GM23338 (cell line): ENCODE measurements around the gene ZNF224. TPM values are rescaled to one million over a fixed set of nuclear protein-coding genes. Genes with fewer than 3 reads are reported as not detected.

Source experiments
- ATAC-seq: fragments of 200-7000 bp; cut with Tn5 transposase; 3 replicates; pipeline ENCODE4 v1.9.1; 2020
- DNase-seq: peaks from one replicate; pipeline ENCODE4 v3.0.0-alpha.2; 2015; ENCODE audit warnings: low spot score
- H2AFZ ChIP-seq: fragments of 200-600 bp; sonication (generic); 2 replicates; pipeline ENCODE4 v1.8.0; 2016; ENCODE audit warnings: antibody characterized with exemption, mild to moderate bottlenecking, moderate library complexity
- H3F3A ChIP-seq: fragments of 200-600 bp; sonication (generic); replicated peaks from 2 replicates; pipeline ENCODE4 v1.8.0; 2017; ENCODE audit warnings: antibody characterized with exemption, mixed run types, low read depth
- H3K27ac ChIP-seq: fragments of 200-600 bp; sonication (generic); 2 replicates; pipeline ENCODE4 v1.6.1; 2016; ENCODE audit warnings: low read depth
- H3K27me3 ChIP-seq: fragments of 200-600 bp; sonication (generic); 2 replicates; pipeline ENCODE4 v1.8.0; 2016; ENCODE audit warnings: mild to moderate bottlenecking, mixed run types, moderate library complexity; ENCODE audit not compliant: insufficient read depth
- H3K36me3 ChIP-seq: fragments of 200-600 bp; sonication (generic); 2 replicates; pipeline ENCODE4 v1.8.0; 2016; ENCODE audit warnings: mild to moderate bottlenecking; ENCODE audit not compliant: insufficient read depth
- H3K4me1 ChIP-seq: fragments of 200-600 bp; sonication (generic); 2 replicates; pipeline ENCODE4 v1.8.0; 2016; ENCODE audit warnings: mild to moderate bottlenecking, moderate library complexity; ENCODE audit not compliant: insufficient read depth
- H3K4me2 ChIP-seq: fragments of 200-600 bp; sonication (generic); 2 replicates; pipeline ENCODE4 v1.7.1; 2017; ENCODE audit warnings: mixed run types
- H3K4me3 ChIP-seq: fragments of 200-600 bp; sonication (generic); 2 replicates; pipeline ENCODE4 v1.6.1; 2016; ENCODE audit warnings: mixed run types
- H3K79me2 ChIP-seq: fragments of 200-600 bp; sonication (generic); replicated peaks from 2 replicates; pipeline ENCODE4 v1.8.0; 2017; ENCODE audit warnings: mild to moderate bottlenecking; ENCODE audit not compliant: insufficient read depth
- H3K9me2 ChIP-seq: fragments of 200-600 bp; sonication (generic); 2 replicates; pipeline ENCODE4 v1.8.0; 2017; ENCODE audit not compliant: insufficient read depth
- H4K20me1 ChIP-seq: fragments of 200-600 bp; sonication (generic); replicated peaks from 2 replicates; pipeline ENCODE4 v1.8.0; 2017; ENCODE audit warnings: mild to moderate bottlenecking; ENCODE audit not compliant: insufficient read depth
- H3K27ac Mint-ChIP-seq: 2 replicates; pipeline ENCODE4 v1.8.0; 2020; ENCODE audit warnings: inconsistent platforms, mild to moderate bottlenecking, moderate library complexity, mixed read lengths
- H3K27me3 Mint-ChIP-seq: 3 replicates; pipeline ENCODE4 v1.8.0; 2022; ENCODE audit warnings: low read depth, mild to moderate bottlenecking, moderate library complexity, mixed read lengths, inconsistent platforms; ENCODE audit not compliant: insufficient read depth, poor library complexity
- H3K36me3 Mint-ChIP-seq: 3 replicates; pipeline ENCODE4 v1.8.0; 2021; ENCODE audit warnings: low read depth, mild to moderate bottlenecking, inconsistent platforms, moderate library complexity, mixed read lengths
- H3K4me1 Mint-ChIP-seq: 3 replicates; pipeline ENCODE4 v1.8.0; 2020; ENCODE audit warnings: mild to moderate bottlenecking, inconsistent platforms, mixed read lengths
- H3K4me3 Mint-ChIP-seq: 3 replicates; pipeline ENCODE4 v1.8.0; 2021; ENCODE audit warnings: moderate library complexity, mild to moderate bottlenecking, inconsistent platforms, mixed read lengths
- H3K9me3 Mint-ChIP-seq: 3 replicates; pipeline ENCODE4 v1.8.0; 2020; ENCODE audit warnings: moderate library complexity, mild to moderate bottlenecking, inconsistent platforms, mixed read lengths
- CREB1 ChIP-seq: fragments of 250-450 bp; sonication (Bioruptor Pico); IDR thresholded peaks from 2 replicates; pipeline ENCODE4 v1.5.0; 2020; ENCODE audit warnings: low read depth, mild to moderate bottlenecking, moderate library complexity
- EZH2 ChIP-seq: fragments of 200-600 bp; sonication (generic); IDR thresholded peaks from one replicate; pipeline ENCODE4 v1.8.0; 2017; ENCODE audit warnings: antibody characterized with exemption, mild to moderate bottlenecking, low read depth; ENCODE audit not compliant: unreplicated experiment
- EZH2phosphoT487 ChIP-seq: fragments of 200-600 bp; sonication (generic); IDR thresholded peaks from one replicate; pipeline ENCODE4 v1.8.1; 2018; ENCODE audit warnings: antibody characterized with exemption; ENCODE audit not compliant: unreplicated experiment
- POLR2AphosphoS5 ChIP-seq: IDR thresholded peaks from 2 replicates; pipeline ENCODE4 v1.6.1; 2016; ENCODE audit warnings: antibody characterized with exemption, low read depth
- STAT1 ChIP-seq: IDR thresholded peaks from one replicate; pipeline ENCODE4 v1.6.1; 2016; ENCODE audit warnings: antibody characterized with exemption; ENCODE audit not compliant: unreplicated experiment
- polyA plus RNA-seq: library from polyadenylated mRNA; unstranded; fragments of >200 nt; fragmentation: Nextera tagmentation; extraction: Ambion mirVana; gene quantifications from 2 replicates; pipeline ENCODE4 v1.2.1, GENCODE V29; 2016
- total RNA-seq: library from RNA; depleted of rRNA; stranded (reverse); fragments of >200 nt; shearing (Covaris generic); gene quantifications from 2 replicates; pipeline ENCODE4 v1.2.3, GENCODE V29; 2014
- TF ChIP-seq, protein P1 (sequence below): IDR thresholded peaks from 2 replicates; pipeline ENCODE4 v1.6.1; 2016; ENCODE audit warnings: antibody characterized with exemption
- TF ChIP-seq, protein P2 (sequence below), 2 experiments: fragments of 200-600 bp in 1 of 2; sonication (generic) in 1 of 2; conservative IDR thresholded peaks; 2 replicates each; pipeline versions ENCODE4 v1.5.1 to v1.6.1; 2016 to 2017; ENCODE audit warnings: antibody characterized with exemption in 2 of 2, low read depth in 2 of 2, mild to moderate bottlenecking in 2 of 2, moderate library complexity in 1 of 2

Gene ZNF224
- total and polyA plus RNA-seq, 2 experiments from 2014 or later: 9.4 to 16.5 TPM

DNA sequence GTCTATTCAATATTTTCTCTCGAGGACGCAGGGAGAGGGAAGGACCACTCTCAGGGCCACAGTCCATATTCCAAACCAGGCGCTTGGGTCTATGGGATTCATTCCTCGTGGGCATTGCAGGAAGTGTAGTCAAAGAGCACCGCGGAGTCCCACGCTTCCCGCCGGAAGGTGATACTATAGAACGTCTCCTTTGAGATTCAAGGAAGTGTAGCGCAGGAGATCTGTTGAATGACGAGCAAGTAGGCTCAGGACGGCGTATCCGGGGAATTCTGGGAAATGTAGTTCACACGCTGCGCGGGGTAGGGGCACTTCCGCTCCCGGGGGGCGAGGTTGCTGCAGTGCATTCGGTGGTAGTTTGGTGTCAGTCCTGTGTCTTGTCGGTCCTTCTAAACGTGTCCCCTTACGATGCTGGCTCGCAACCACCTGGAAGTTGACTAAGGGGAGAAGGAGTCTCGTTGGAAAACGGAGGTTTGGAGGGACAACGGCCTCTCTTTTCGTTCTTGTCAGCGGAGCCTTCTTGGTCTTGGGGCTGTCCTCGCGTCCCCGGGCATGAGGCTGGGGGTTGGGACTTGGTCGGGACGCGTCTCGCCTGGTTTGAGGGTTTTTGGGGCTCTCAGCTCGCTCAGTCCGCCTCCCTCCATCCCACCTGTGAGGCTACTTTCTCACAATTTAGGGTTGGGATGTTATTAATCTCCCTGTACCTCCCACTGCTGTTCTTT lies 22.2 kb upstream of the ZNF224 start, which contains the start of gene ZNF284:
ZNF284 (plus strand) TSS at position 336 of the 719 bp plus-strand sequence. CDS start 4,231 bp downstream, outside the sequence.
- Mint-ChIP-seq H3K9me3 (peaks cover 39% of the 10 kb centered on the region), H3K27ac (peak within 1 kb of the TSS; percentile 86), H3K27me3 (peaks cover 9% of the 10 kb centered on the region), H3K4me3 (peak within 1 kb of the TSS; percentile 89), H3K4me1 (peaks cover 12% of the 10 kb centered on the region), H3K36me3 (peaks cover 42% of the 10 kb centered on the region)
- Histone ChIP-seq H3F3A (no peaks in the 10 kb centered on the region), H3K27ac (no peak within 1 kb of the TSS), H4K20me1 (no peaks in the 10 kb centered on the region), H3K4me3 (peak within 1 kb of the TSS; percentile 79), H3K79me2 (no peaks in the 10 kb centered on the region), H2AFZ (peak within 1 kb of the TSS; percentile 95), H3K27me3 (peaks cover 9% of the 10 kb centered on the region), H3K4me1 (peaks cover 7% of the 10 kb centered on the region), H3K4me2 (peak within 1 kb of the TSS; percentile 88), H3K36me3 (peaks cover 6% of the 10 kb centered on the region; the same call in 1 of the 2 replicates), H3K9me2 (peaks cover 12% of the 10 kb centered on the region)
- DNase-seq: peak; percentile 97
- peak; percentile 99 for ATAC-seq
- no peak for TF ChIP-seq EZH2
- no peak for TF ChIP-seq EZH2phosphoT487
- peak; percentile 77 for TF ChIP-seq POLR2AphosphoS5
- TF ChIP-seq, protein P1, sequence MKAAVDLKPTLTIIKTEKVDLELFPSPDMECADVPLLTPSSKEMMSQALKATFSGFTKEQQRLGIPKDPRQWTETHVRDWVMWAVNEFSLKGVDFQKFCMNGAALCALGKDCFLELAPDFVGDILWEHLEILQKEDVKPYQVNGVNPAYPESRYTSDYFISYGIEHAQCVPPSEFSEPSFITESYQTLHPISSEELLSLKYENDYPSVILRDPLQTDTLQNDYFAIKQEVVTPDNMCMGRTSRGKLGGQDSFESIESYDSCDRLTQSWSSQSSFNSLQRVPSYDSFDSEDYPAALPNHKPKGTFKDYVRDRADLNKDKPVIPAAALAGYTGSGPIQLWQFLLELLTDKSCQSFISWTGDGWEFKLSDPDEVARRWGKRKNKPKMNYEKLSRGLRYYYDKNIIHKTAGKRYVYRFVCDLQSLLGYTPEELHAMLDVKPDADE: peak; percentile 98
- TF ChIP-seq STAT1: no peak
- peak; percentile 76 for TF ChIP-seq CREB1

DNA sequence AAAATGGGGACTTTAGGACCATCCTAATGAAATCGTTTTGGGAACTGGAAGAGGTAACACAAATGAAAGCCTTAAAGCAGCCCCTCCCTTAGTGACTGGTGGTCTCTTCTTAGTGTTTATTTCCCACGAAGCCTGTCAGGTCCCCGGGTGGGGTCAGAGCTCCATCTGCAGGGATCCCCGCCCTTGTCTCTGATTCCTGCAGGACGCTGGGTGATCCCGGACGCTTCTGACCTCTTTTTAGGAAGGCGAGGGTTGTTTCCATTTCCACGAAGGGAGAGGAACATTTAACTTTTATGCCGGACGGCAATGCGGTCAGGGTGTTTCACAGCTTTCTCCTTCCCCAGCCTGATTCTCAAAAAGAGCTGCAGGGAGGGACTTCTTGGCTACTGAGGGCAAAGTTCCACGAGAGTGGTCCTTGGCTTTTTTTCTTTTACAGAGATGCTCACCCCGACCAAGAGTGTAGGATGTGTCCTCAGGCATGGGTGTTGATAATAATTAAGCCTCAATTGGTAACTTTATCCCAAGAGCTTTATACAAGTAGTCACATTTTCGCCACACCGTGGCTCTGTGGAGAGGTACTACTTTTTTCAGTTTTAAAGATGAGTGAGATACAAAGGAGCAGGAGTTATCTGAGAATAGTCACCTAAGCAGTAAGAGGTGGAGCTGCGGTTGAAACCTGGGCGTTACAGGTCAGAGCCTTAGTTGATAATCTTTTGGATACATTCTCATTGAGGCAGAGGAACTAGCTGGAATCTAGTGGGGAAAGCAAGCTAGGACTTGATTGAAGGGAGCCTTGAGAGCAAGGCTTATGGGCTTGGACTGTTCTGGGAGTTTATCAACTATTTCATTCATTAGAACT lies 21.4 kb upstream of the ZNF224 start:
- no peak overlapping the region for H3K27ac ChIP-seq
- Mint-ChIP-seq H3K27me3 (peaks cover 9% of the 10 kb centered on the region), H3K27ac (no peak overlapping the region), H3K4me3 (peak overlapping the region; percentile 89), H3K4me1 (peaks cover 12% of the 10 kb centered on the region), H3K9me3 (peaks cover 32% of the 10 kb centered on the region), H3K36me3 (peaks cover 37% of the 10 kb centered on the region)
- no peaks in the 10 kb centered on the region; the same call in 1 of the 2 replicates for H3K36me3 ChIP-seq
- H2AFZ ChIP-seq: peak overlapping the region; percentile 87
- DNase-seq (peak; percentile 2), ATAC-seq (peak; percentile 11; the same call in 2 of the 3 replicates)
- peaks cover 9% of the 10 kb centered on the region for H3K27me3 ChIP-seq
- H3K79me2 ChIP-seq: no peaks in the 10 kb centered on the region
- H3K4me3 ChIP-seq: peak overlapping the region; percentile 79
- peaks cover 9% of the 10 kb centered on the region for H3K9me2 ChIP-seq
- H3F3A ChIP-seq: no peaks in the 10 kb centered on the region
- TF ChIP-seq EZH2: no peak
- TF ChIP-seq, protein P2, sequence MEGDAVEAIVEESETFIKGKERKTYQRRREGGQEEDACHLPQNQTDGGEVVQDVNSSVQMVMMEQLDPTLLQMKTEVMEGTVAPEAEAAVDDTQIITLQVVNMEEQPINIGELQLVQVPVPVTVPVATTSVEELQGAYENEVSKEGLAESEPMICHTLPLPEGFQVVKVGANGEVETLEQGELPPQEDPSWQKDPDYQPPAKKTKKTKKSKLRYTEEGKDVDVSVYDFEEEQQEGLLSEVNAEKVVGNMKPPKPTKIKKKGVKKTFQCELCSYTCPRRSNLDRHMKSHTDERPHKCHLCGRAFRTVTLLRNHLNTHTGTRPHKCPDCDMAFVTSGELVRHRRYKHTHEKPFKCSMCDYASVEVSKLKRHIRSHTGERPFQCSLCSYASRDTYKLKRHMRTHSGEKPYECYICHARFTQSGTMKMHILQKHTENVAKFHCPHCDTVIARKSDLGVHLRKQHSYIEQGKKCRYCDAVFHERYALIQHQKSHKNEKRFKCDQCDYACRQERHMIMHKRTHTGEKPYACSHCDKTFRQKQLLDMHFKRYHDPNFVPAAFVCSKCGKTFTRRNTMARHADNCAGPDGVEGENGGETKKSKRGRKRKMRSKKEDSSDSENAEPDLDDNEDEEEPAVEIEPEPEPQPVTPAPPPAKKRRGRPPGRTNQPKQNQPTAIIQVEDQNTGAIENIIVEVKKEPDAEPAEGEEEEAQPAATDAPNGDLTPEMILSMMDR (conservative IDR thresholded peaks at IDR 0.05; ENCODE audit: low read depth in 2 of 2): peak in 1 of 2 experiments; percentile 15; a peak in 1 of 4 replicates
- no peaks in the 10 kb centered on the region for H4K20me1 ChIP-seq
- peak overlapping the region; percentile 88 for H3K4me2 ChIP-seq
- peaks cover 7% of the 10 kb centered on the region for H3K4me1 ChIP-seq
